ENCODE measurements around the gene ZBTB20. TPM values are rescaled to one million over a fixed set of nuclear protein-coding genes. Genes with fewer than 3 reads are reported as not detected.

Gene ZBTB20
- polyA plus RNA-seq, 1 donor from 2014 or later, result 4.8 TPM

- Histone ChIP-seq H3K27me3 (ENCODE audit: insufficient read depth, low read depth, low read length) (no peaks in the 10 kb centered on the region), H3F3A (ENCODE audit: insufficient read depth, low read length, poor library complexity, severe bottlenecking) (no peaks in the 10 kb centered on the region), H3K9me2 (ENCODE audit: insufficient read depth, low read length) (no peaks in the 10 kb centered on the region), H3K4me3 (ENCODE audit: low read length) (no peak overlapping the region), H3K4me2 (ENCODE audit: low read length) (no peak overlapping the region), H4K20me1 (ENCODE audit: insufficient read depth) (no peaks in the 10 kb centered on the region), H3K27ac (ENCODE audit: low read length) (no peak overlapping the region), H3K9ac (ENCODE audit: low read length) (no peak overlapping the region), H3K9me3 (ENCODE audit: low read length) (no peaks in the 10 kb centered on the region), H3K36me3 (ENCODE audit: insufficient read depth, low read length) (no peaks in the 10 kb centered on the region), H3K79me2 (replicated peaks; ENCODE audit: insufficient read depth, low read length) (no peaks in the 10 kb centered on the region), H2AFZ (ENCODE audit: low read depth, low read length) (no peak overlapping the region)
- no peak for TF ChIP-seq RAD21 (conservative IDR thresholded peaks at IDR 0.05)
- no peak for TF ChIP-seq EZH2 (IDR thresholded peaks at IDR 0.05; ENCODE audit: borderline replicate concordance, insufficient read depth, low read length, poor library complexity, severe bottlenecking)
- no peak for TF ChIP-seq EP300 (conservative IDR thresholded peaks at IDR 0.05; ENCODE audit: poor library complexity, severe bottlenecking)
- no peak for TF ChIP-seq REST (IDR thresholded peaks at IDR 0.05; ENCODE audit: borderline replicate concordance)
- no peak for TF ChIP-seq POLR2AphosphoS5 (IDR thresholded peaks at IDR 0.05)
- TF ChIP-seq TAF1 (IDR thresholded peaks at IDR 0.05; ENCODE audit: low read depth), result no peak
- no peak for TF ChIP-seq CTCF (IDR thresholded peaks at IDR 0.05; ENCODE audit: poor library complexity, severe bottlenecking)
- no peak for TF ChIP-seq SMC3 (conservative IDR thresholded peaks at IDR 0.05; ENCODE audit: poor library complexity)
- no peak for TF ChIP-seq MXI1 (conservative IDR thresholded peaks at IDR 0.05; ENCODE audit: poor library complexity, severe bottlenecking)
Measured at GRCh38 chr3:114929971-114930732, 216.9 kb downstream of the ZBTB20 start.

- no peaks in the 10 kb centered on the region for H4K20me1 ChIP-seq (ENCODE audit: insufficient read depth)
- no peaks in the 10 kb centered on the region for H3K9me2 ChIP-seq (ENCODE audit: insufficient read depth, low read length)
- H3F3A ChIP-seq (ENCODE audit: insufficient read depth, low read length, poor library complexity, severe bottlenecking), result no peaks in the 10 kb centered on the region
- H3K27me3 ChIP-seq (ENCODE audit: insufficient read depth, low read depth, low read length), result no peaks in the 10 kb centered on the region
- H3K9ac ChIP-seq (ENCODE audit: low read length), result no peak overlapping the region
- H3K36me3 ChIP-seq (ENCODE audit: insufficient read depth, low read length), result no peaks in the 10 kb centered on the region
- H3K9me3 ChIP-seq (ENCODE audit: low read length), result no peaks in the 10 kb centered on the region
- no peak overlapping the region for H3K4me3 ChIP-seq (ENCODE audit: low read length)
- H2AFZ ChIP-seq (ENCODE audit: low read depth, low read length), result no peak overlapping the region
- H3K79me2 ChIP-seq (replicated peaks; ENCODE audit: insufficient read depth, low read length), result no peaks in the 10 kb centered on the region
- TF ChIP-seq POLR2AphosphoS5 (IDR thresholded peaks at IDR 0.05) (no peak), MXI1 (conservative IDR thresholded peaks at IDR 0.05; ENCODE audit: poor library complexity, severe bottlenecking) (no peak)
- H3K27ac ChIP-seq (ENCODE audit: low read length), result no peak overlapping the region
- H3K4me2 ChIP-seq (ENCODE audit: low read length), result no peak overlapping the region
Measured at GRCh38 chr3:114928989-114929640, 218.0 kb downstream of the ZBTB20 start.

Measured in neural cell (in vitro differentiated cells).